Fibroblast of pulmonary artery (primary cell): ENCODE results near the gene HACD2.
"Not testable (repeated sequence)": the region's sequence is repeated elsewhere in the genome, so short reads cannot be mapped to it uniquely, and the experiment has no call there.

Source experiments
- DNase-seq: peaks from one replicate; pipeline ENCODE4 v3.0.0-alpha.2; 2010; ENCODE audit warnings: low read depth
- H3K4me3 ChIP-seq: replicated peaks from 2 replicates; pipeline ENCODE4 v1.5.1; 2011; ENCODE audit warnings: low read depth, mild to moderate bottlenecking, control low read depth, low read length, moderate library complexity
- CTCF ChIP-seq: IDR thresholded peaks from 2 replicates; pipeline ENCODE4 v1.5.1; 2011; ENCODE audit warnings: mild to moderate bottlenecking, control low read depth, low read length, inconsistent platforms; ENCODE audit errors: missing control alignments

Gene HACD2

GRCh38 chr3:123621186-123621849 is 36.5 kb upstream of the HACD2 start:
- TF ChIP-seq CTCF = no peak

GRCh38 chr3:123620343-123620742 is 35.5 kb upstream of the HACD2 start:
- peak; percentile 17 for DNase-seq
- TF ChIP-seq CTCF = no peak
- no peak overlapping the region for H3K4me3 ChIP-seq

More at GRCh38 chr3:123621186-123621849, 36.5 kb upstream of the HACD2 start:
- no peak overlapping the region for H3K4me3 ChIP-seq
- no peak for DNase-seq

GRCh38 chr3:123618768-123619484 is 34.1 kb upstream of the HACD2 start:
- H3K4me3 ChIP-seq = no peak overlapping the region

GRCh38 chr3:123618076-123618708 is 33.3 kb upstream of the HACD2 start:
- no peak for TF ChIP-seq CTCF
- DNase-seq = no peak
- H3K4me3 ChIP-seq = no peak overlapping the region

More at GRCh38 chr3:123618768-123619484, 34.1 kb upstream of the HACD2 start:
- peak; percentile 92 for DNase-seq
- no peak for TF ChIP-seq CTCF

- TF ChIP-seq CTCF = no peak
- no peak overlapping the region for H3K4me3 ChIP-seq
- no peak for DNase-seq
Observed at GRCh38 chr3:123616593-123616992, 31.7 kb upstream of the HACD2 start.

- H3K4me3 ChIP-seq = no peak overlapping the region
Observed at GRCh38 chr3:123613543-123613942, 28.7 kb upstream of the HACD2 start.

GRCh38 chr3:123611674-123612073 is 26.8 kb upstream of the HACD2 start:
- not testable (repeated sequence) for H3K4me3 ChIP-seq, DNase-seq

More at GRCh38 chr3:123613543-123613942, 28.7 kb upstream of the HACD2 start:
- DNase-seq = no peak
- TF ChIP-seq CTCF = no peak
